Measurements from ENCODE around the gene TGFBR3.

The TGFBR3 gene

GRCh38 chr1:91784616-91785015 lies 101.3 kb downstream of the TGFBR3 start:
- no peaks in the 10 kb centered on the region for H3K4me1 ChIP-seq (ENCODE audit: low read length)
- no peaks in the 10 kb centered on the region for H3K9me3 ChIP-seq (ENCODE audit: insufficient read depth, low read length)
- H3K27me3 ChIP-seq (ENCODE audit: low read depth, low read length): no peaks in the 10 kb centered on the region
- no peaks in the 10 kb centered on the region for H3K36me3 ChIP-seq (replicated peaks; ENCODE audit: low read depth, low read length)
- H3K9ac ChIP-seq (ENCODE audit: low read length): no peak overlapping the region
- H3K4me3 ChIP-seq (ENCODE audit: low read length): no peak overlapping the region
- no peak overlapping the region for H3K27ac ChIP-seq (ENCODE audit: low read length)
- TF ChIP-seq EZH2phosphoT487 (IDR thresholded peaks at IDR 0.05; ENCODE audit: low read depth): no peak
- TF ChIP-seq CTCF (IDR thresholded peaks at IDR 0.05; ENCODE audit: low read depth, low read length): no peak
- H2AFZ ChIP-seq (ENCODE audit: low read depth, low read length): no peak overlapping the region
- H4K20me1 ChIP-seq (ENCODE audit: insufficient read depth, low read length): no peaks in the 10 kb centered on the region
- H3K79me2 ChIP-seq (ENCODE audit: low read length): no peaks in the 10 kb centered on the region
- H3K4me2 ChIP-seq (ENCODE audit: low read length): no peak overlapping the region

- Histone ChIP-seq H3K36me3 (replicated peaks; ENCODE audit: low read depth, low read length) (no peaks in the 10 kb centered on the region), H3K27me3 (ENCODE audit: low read depth, low read length) (no peaks in the 10 kb centered on the region), H3K4me2 (ENCODE audit: low read length) (no peak overlapping the region), H3K4me3 (ENCODE audit: low read length) (no peak overlapping the region), H4K20me1 (ENCODE audit: insufficient read depth, low read length) (no peaks in the 10 kb centered on the region), H3K79me2 (ENCODE audit: low read length) (no peaks in the 10 kb centered on the region), H2AFZ (ENCODE audit: low read depth, low read length) (no peak overlapping the region), H3K4me1 (ENCODE audit: low read length) (no peaks in the 10 kb centered on the region), H3K9me3 (ENCODE audit: insufficient read depth, low read length) (no peaks in the 10 kb centered on the region), H3K27ac (ENCODE audit: low read length) (no peak overlapping the region), H3K9ac (ENCODE audit: low read length) (no peak overlapping the region)
- no peak for TF ChIP-seq CTCF (IDR thresholded peaks at IDR 0.05; ENCODE audit: low read depth, low read length)
- TF ChIP-seq EZH2phosphoT487 (IDR thresholded peaks at IDR 0.05; ENCODE audit: low read depth): no peak
These were observed 101.8 kb downstream of the TGFBR3 start for GRCh38 chr1:91784191-91784590.

GRCh38 chr1:91783423-91784170 lies 102.4 kb downstream of the TGFBR3 start:
- Histone ChIP-seq H3K79me2 (ENCODE audit: low read length) (no peaks in the 10 kb centered on the region), H3K4me3 (ENCODE audit: low read length) (no peak overlapping the region), H4K20me1 (ENCODE audit: insufficient read depth, low read length) (no peaks in the 10 kb centered on the region), H3K36me3 (replicated peaks; ENCODE audit: low read depth, low read length) (no peaks in the 10 kb centered on the region), H3K27ac (ENCODE audit: low read length) (no peak overlapping the region), H2AFZ (ENCODE audit: low read depth, low read length) (no peak overlapping the region), H3K9me3 (ENCODE audit: insufficient read depth, low read length) (no peaks in the 10 kb centered on the region), H3K4me2 (ENCODE audit: low read length) (no peak overlapping the region), H3K27me3 (ENCODE audit: low read depth, low read length) (no peaks in the 10 kb centered on the region), H3K4me1 (ENCODE audit: low read length) (no peaks in the 10 kb centered on the region), H3K9ac (ENCODE audit: low read length) (no peak overlapping the region)
- TF ChIP-seq EZH2phosphoT487 (IDR thresholded peaks at IDR 0.05; ENCODE audit: low read depth): no peak
- no peak for TF ChIP-seq CTCF (IDR thresholded peaks at IDR 0.05; ENCODE audit: low read depth, low read length)

GRCh38 chr1:91781901-91782622 lies 103.9 kb downstream of the TGFBR3 start:
- Histone ChIP-seq H3K79me2 (ENCODE audit: low read length) (no peaks in the 10 kb centered on the region), H3K36me3 (replicated peaks; ENCODE audit: low read depth, low read length) (no peaks in the 10 kb centered on the region), H3K4me2 (ENCODE audit: low read length) (no peak overlapping the region), H3K9ac (ENCODE audit: low read length) (no peak overlapping the region), H3K27me3 (ENCODE audit: low read depth, low read length) (no peaks in the 10 kb centered on the region), H3K27ac (ENCODE audit: low read length) (no peak overlapping the region), H3K9me3 (ENCODE audit: insufficient read depth, low read length) (no peaks in the 10 kb centered on the region), H4K20me1 (ENCODE audit: insufficient read depth, low read length) (no peaks in the 10 kb centered on the region), H3K4me3 (ENCODE audit: low read length) (no peak overlapping the region), H2AFZ (ENCODE audit: low read depth, low read length) (no peak overlapping the region), H3K4me1 (ENCODE audit: low read length) (no peaks in the 10 kb centered on the region)
- TF ChIP-seq EZH2phosphoT487 (IDR thresholded peaks at IDR 0.05; ENCODE audit: low read depth) (no peak), CTCF (IDR thresholded peaks at IDR 0.05; ENCODE audit: low read depth, low read length) (no peak)

Measured in OCI-LY3 (cell line).